Measurements from ENCODE around the gene CERCAM. TPM values are rescaled to one million over a fixed set of nuclear protein-coding genes. Genes with fewer than 3 reads are reported as not detected.

Gene CERCAM
- polyA plus RNA-seq, 2 of the 4 experiments (the other 2 are of a cell fraction) = 16.5 to 28.5 TPM

GRCh38 chr9:128390813-128391711, 29.6 kb upstream of the CERCAM start:
- Histone ChIP-seq H3K4me3 (no peak overlapping the region), H3K4me1 (no peaks in the 10 kb centered on the region), H3K27ac (no peak overlapping the region), H3K4me2 (no peak overlapping the region), H3K9me3 (no peaks in the 10 kb centered on the region)
- ChIA-PET CTCF (interaction anchor here (1.1 to 1.7 kb wide), 6 partner anchors 13 to 273 kb away, joined by 3 to 5 read pairs (median 4); partner anchors contain the start of gene CERCAM), POLR2A (no interaction called here)
- TF ChIP-seq NR3C1 (IDR thresholded peaks at IDR 0.05) (no peak), HOXB5 (CRISPR knock-in tag; IDR thresholded peaks at IDR 0.05) (no peak), USF2 (IDR thresholded peaks at IDR 0.05) (no peak), EHMT2 (IDR thresholded peaks at IDR 0.05; ENCODE audit: low read depth) (no peak), ZSCAN20 (CRISPR knock-in tag; IDR thresholded peaks at IDR 0.05) (no peak)
- WGBS (ENCODE audit: missing lambda C conversion rate) = 88% methylated on average over 8 of the region's 8 CpGs
- DNase-seq (ENCODE audit: low read depth in 1 of 2, low spot score in 1 of 2) (no peak), ATAC-seq (no peak), FAIRE-seq (no peak)

- no peak for FAIRE-seq
- H3K9me3 ChIP-seq = no peaks in the 10 kb centered on the region
- WGBS (ENCODE audit: missing lambda C conversion rate) = 94% methylated on average over 21 of the region's 21 CpGs
- no peak overlapping the region for H3K4me3 ChIP-seq
- TF ChIP-seq ZSCAN20 (CRISPR knock-in tag; IDR thresholded peaks at IDR 0.05) (no peak), USF2 (IDR thresholded peaks at IDR 0.05) (no peak), RAD21 (conservative IDR thresholded peaks at IDR 0.05 in 1 of 2, IDR thresholded peaks at IDR 0.05 in 1 of 2) (no peak)
- H3K27ac ChIP-seq = no peak overlapping the region
- ATAC-seq = no peak
- no peaks in the 10 kb centered on the region for H3K4me1 ChIP-seq
- POLR2A ChIA-PET = no interaction called here
- CTCF ChIA-PET = interaction anchor here (1.0 to 1.4 kb wide), 4 partner anchors 9 to 29 kb away, joined by 3 to 5 read pairs (median 4); partner anchors contain the start of gene CERCAM
- H3K4me2 ChIP-seq = no peak overlapping the region
- no peak for DNase-seq (ENCODE audit: low read depth in 1 of 2, low spot score in 1 of 2)
Measured at GRCh38 chr9:128391956-128392301, 28.7 kb upstream of the CERCAM start.

- no peak for FAIRE-seq
- Histone ChIP-seq H3K4me3 (no peak overlapping the region), H3K4me2 (no peak overlapping the region), H3K27ac (no peak overlapping the region), H3K9me3 (no peaks in the 10 kb centered on the region), H3K4me1 (no peaks in the 10 kb centered on the region)
- no peak for ATAC-seq
- WGBS (ENCODE audit: missing lambda C conversion rate) = 94% methylated on average over 72 of the region's 88 CpGs
- POLR2A ChIA-PET = no interaction called here
- no peak for DNase-seq (ENCODE audit: low read depth in 1 of 2, low spot score in 1 of 2)
- CTCF ChIA-PET = interaction anchor here (1.0 kb wide), 1 partner anchor 9 kb away, joined by 3 read pairs; no protein-coding TSS in a partner anchor
- TF ChIP-seq HEYL (CRISPR knock-in tag; IDR thresholded peaks at IDR 0.05) (no peak), MAFK (IDR thresholded peaks at IDR 0.05; ENCODE audit: partially characterized antibody) (no peak), HOXB5 (CRISPR knock-in tag; IDR thresholded peaks at IDR 0.05) (no peak), CBX2 (IDR thresholded peaks at IDR 0.05; ENCODE audit: borderline replicate concordance, low read depth) (no peak), FOSL2 (IDR thresholded peaks at IDR 0.05) (no peak), FOSL2 (CRISPR knock-in tag; IDR thresholded peaks at IDR 0.05) (no peak), EHMT2 (IDR thresholded peaks at IDR 0.05; ENCODE audit: low read depth) (no peak), TFCP2L1 (CRISPR knock-in tag; IDR thresholded peaks at IDR 0.05) (no peak), KDM1A (IDR thresholded peaks at IDR 0.05; ENCODE audit: low read depth) (no peak), POLR2A (IDR thresholded peaks at IDR 0.05; ENCODE audit: low read length) (no peak), RNF2 (IDR thresholded peaks at IDR 0.05; ENCODE audit: borderline replicate concordance, low read depth) (no peak), JUNB (IDR thresholded peaks at IDR 0.05) (no peak), GATA3 (IDR thresholded peaks at IDR 0.05; ENCODE audit: borderline replicate concordance) (no peak), RCOR1 (IDR thresholded peaks at IDR 0.05; ENCODE audit: low read depth, low read length) (no peak), MAX (IDR thresholded peaks at IDR 0.05) (no peak), REST (IDR thresholded peaks at IDR 0.05) (no peak), SREBF2 (IDR thresholded peaks at IDR 0.05) (no peak), HDAC2 (IDR thresholded peaks at IDR 0.05) (no peak), ELK1 (IDR thresholded peaks at IDR 0.05; ENCODE audit: low read depth, low read length) (no peak)
Measured at GRCh38 chr9:128392302-128393144, 28.1 kb upstream of the CERCAM start.
